Ovary (tissue), 3 donors: ENCODE results near the gene CRISP2.

ENCODE experiments used
- CTCF ChIP-seq, 3 donors: fragments of 450-650 bp in 2 of 3; fragments of 200-600 bp in 1 of 3; IDR thresholded peaks; one replicate each; pipeline versions ENCODE4 v1.5.1 to v1.8.0; 2016 to 2022; ENCODE audit warnings: antibody characterized with exemption in 3 of 3, mild to moderate bottlenecking in 1 of 3
- EP300 ChIP-seq: sonication (generic); formaldehyde crosslinking; IDR thresholded peaks from one replicate; pipeline ENCODE4 v1.6.1; 2017; ENCODE audit warnings: antibody characterized with exemption
- POLR2A ChIP-seq: fragments of 450-650 bp; IDR thresholded peaks from one replicate; pipeline ENCODE4 v1.6.1; 2017; ENCODE audit warnings: antibody characterized with exemption, mild to moderate bottlenecking, moderate library complexity
- donor health status: DM: no; HTN: no; CAD: no.

GRCh38 chr6:49647476-49647875 is 65.9 kb downstream of the CRISP2 start:
- TF ChIP-seq CTCF (IDR thresholded peaks at IDR 0.05) (no peak), POLR2A (no peak), EP300 (no peak)
